B cell (primary cell): ENCODE results near the gene PACC1. TPM values are rescaled to one million over a fixed set of nuclear protein-coding genes. Genes with fewer than 3 reads are reported as not detected.

Experiments used
- ATAC-seq: fragments of 200-7000 bp; cut with Tn5 transposase; one replicate; pipeline ENCODE4 v1.10.0; 2021; ENCODE audit warnings: low read depth, mild to moderate bottlenecking, moderate number of reproducible peaks, moderate library complexity
- CTCF ChIA-PET: fragments of 350-600 bp; sonication (Branson Sonifier 250); formaldehyde crosslinking; loops from one replicate; lab custom pipeline; 2021; ENCODE audit warnings: antibody characterized with exemption, inconsistent platforms; lab: Charles Lee
- POLR2A ChIA-PET: fragments of 350-600 bp; sonication (Branson Sonifier 250); formaldehyde crosslinking; loops from one replicate; lab custom pipeline; 2021; ENCODE audit warnings: antibody characterized with exemption; lab: Charles Lee
- DNase-seq: peaks from one replicate; pipeline ENCODE4 v3.0.0; 2013
- H2AFZ ChIP-seq: 2 replicates; pipeline ENCODE4 v1.6.1; 2012; ENCODE audit warnings: mild to moderate bottlenecking, low read depth, low read length; ENCODE audit not compliant: insufficient read depth, poor library complexity, severe bottlenecking
- H3K27ac ChIP-seq, 2 donors: 1 replicate in 1 of 2; 2 replicates in 1 of 2; pipeline ENCODE4 v1.5.1; 2012 to 2013; ENCODE audit warnings: low read length in 2 of 2, mild to moderate bottlenecking in 2 of 2, moderate library complexity in 1 of 2
- H3K27me3 ChIP-seq, 4 experiments: fragments of 200-600 bp in 1 of 4; sonication (generic) in 1 of 4; replicated peaks in 1 of 4; 1 replicate in 2 of 4; 2 replicates in 2 of 4; pipeline versions ENCODE4 v1.6.1 to v1.7.0; 2013 to 2016; ENCODE audit warnings: low read length in 3 of 4, mild to moderate bottlenecking in 2 of 4, mixed read lengths in 1 of 4, moderate library complexity in 1 of 4; ENCODE audit not compliant: insufficient read depth in 4 of 4, control insufficient read depth in 3 of 4; ENCODE audit errors: control extremely low read depth in 1 of 4
- H3K36me3 ChIP-seq, 2 experiments: replicated peaks in 1 of 2; 1 replicate in 1 of 2; 2 replicates in 1 of 2; pipeline versions ENCODE4 v1.6.1 to v1.7.1; 2013; ENCODE audit warnings: low read length in 1 of 2; ENCODE audit not compliant: insufficient read depth in 2 of 2, control insufficient read depth in 1 of 2; ENCODE audit errors: control extremely low read depth in 1 of 2, extremely low read depth in 1 of 2
- H3K4me1 ChIP-seq, 2 donors: fragments of 200-600 bp in 1 of 2; sonication (generic) in 1 of 2; 1 replicate in 1 of 2; 2 replicates in 1 of 2; pipeline versions ENCODE4 v1.5.1 to v1.6.1; 2013 to 2017; ENCODE audit warnings: low read length in 2 of 2; ENCODE audit not compliant: control insufficient read depth in 2 of 2, insufficient read depth in 2 of 2
- H3K4me2 ChIP-seq: replicated peaks from 2 replicates; pipeline ENCODE3; 2012; ENCODE audit warnings: mild to moderate bottlenecking, low read depth, low read length; ENCODE audit not compliant: poor library complexity, severe bottlenecking
- H3K4me3 ChIP-seq, 5 experiments: fragments of 200-600 bp in 1 of 5; sonication (generic) in 1 of 5; 1 replicate in 3 of 5; 2 replicates in 2 of 5; pipeline versions ENCODE4 v1.5.1 to v1.7.0; 2011 to 2016; ENCODE audit warnings: low read length in 4 of 5, mild to moderate bottlenecking in 4 of 5, low read depth in 2 of 5, control low read depth in 1 of 5, moderate library complexity in 1 of 5; ENCODE audit not compliant: insufficient read depth in 1 of 5; ENCODE audit errors: control extremely low read depth in 1 of 5, extremely low read depth in 1 of 5
- H3K79me2 ChIP-seq: fragments of 200-600 bp; sonication (generic); one replicate; pipeline ENCODE4 v1.6.0; 2016; ENCODE audit warnings: low read length; ENCODE audit not compliant: control insufficient read depth, insufficient read depth
- H3K9ac ChIP-seq: fragments of 200-600 bp; sonication (generic); 2 replicates; pipeline ENCODE4 v1.6.1; 2017; ENCODE audit warnings: mild to moderate bottlenecking, low read length, moderate library complexity
- H3K9me3 ChIP-seq, 3 donors: one replicate each; pipeline versions ENCODE4 v1.6.1 to v1.7.1; 2013; ENCODE audit warnings: low read length in 2 of 3; ENCODE audit not compliant: control insufficient read depth in 2 of 3, insufficient read depth in 1 of 3; ENCODE audit errors: control extremely low read depth in 1 of 3
- H4K20me1 ChIP-seq: 2 replicates; pipeline ENCODE4 v1.6.0; 2012; ENCODE audit warnings: mild to moderate bottlenecking, low read length; ENCODE audit not compliant: insufficient read depth, control insufficient read depth, poor library complexity, severe bottlenecking
- H3K27ac Mint-ChIP-seq: one replicate; pipeline ENCODE4 v1.8.0; 2021; ENCODE audit warnings: mixed read lengths
- H3K27me3 Mint-ChIP-seq: one replicate; pipeline ENCODE4 v1.8.0; 2021; ENCODE audit warnings: mixed read lengths
- H3K4me1 Mint-ChIP-seq: one replicate; pipeline ENCODE4 v1.8.0; 2021; ENCODE audit warnings: mixed read lengths
- H3K4me3 Mint-ChIP-seq: one replicate; pipeline ENCODE4 v1.8.0; 2021; ENCODE audit warnings: mixed read lengths
- H3K9me3 Mint-ChIP-seq: one replicate; pipeline ENCODE4 v1.8.0; 2022; ENCODE audit warnings: mixed read lengths; ENCODE audit not compliant: insufficient read depth
- EZH2 ChIP-seq: IDR thresholded peaks from 2 replicates; pipeline ENCODE4 v1.6.1; 2012; ENCODE audit warnings: borderline replicate concordance, low read depth, mild to moderate bottlenecking, moderate library complexity, low read length; ENCODE audit not compliant: insufficient read depth, poor library complexity, severe bottlenecking
- WGBS: methylation state at CpG from one replicate; pipeline ENCODE4 v1.1.5; 2013; ENCODE audit warnings: missing lambda C conversion rate; ENCODE audit not compliant: insufficient coverage; 5-methylcytosine and 5-hydroxymethylcytosine counted together
- intact Hi-C: fragments of 100-400 bp; cut with micrococcal nuclease; formaldehyde crosslinking; loops from one replicate; pipeline ENCODE4 v1.10.0; 2022
- polyA plus RNA-seq: library from polyadenylated mRNA; depleted of rRNA; stranded (reverse); fragments of >200 nt; gene quantifications from 2 replicates; pipeline ENCODE4 v1.2.3, GENCODE V29; 2012
- total RNA-seq, 2 donors: library from RNA; stranded (reverse); fragments of 120-200 nt in 1 of 2; gene quantifications; 1 replicate in 1 of 2; 2 replicates in 1 of 2; pipeline versions ENCODE4 v1.2.3 to v1.2.4, GENCODE V29; 2013 to 2022
- TF ChIP-seq, protein P1 (sequence below): fragments of 200-600 bp; IDR thresholded peaks from one replicate; pipeline ENCODE4 v1.8.0; 2022; ENCODE audit warnings: antibody characterized with exemption, mild to moderate bottlenecking

The PACC1 gene
- total and polyA plus RNA-seq, 2 donors (not counting 1 experiment from before 2014, with no cell fraction given), result 15.9 to 18.3 TPM

DNA sequence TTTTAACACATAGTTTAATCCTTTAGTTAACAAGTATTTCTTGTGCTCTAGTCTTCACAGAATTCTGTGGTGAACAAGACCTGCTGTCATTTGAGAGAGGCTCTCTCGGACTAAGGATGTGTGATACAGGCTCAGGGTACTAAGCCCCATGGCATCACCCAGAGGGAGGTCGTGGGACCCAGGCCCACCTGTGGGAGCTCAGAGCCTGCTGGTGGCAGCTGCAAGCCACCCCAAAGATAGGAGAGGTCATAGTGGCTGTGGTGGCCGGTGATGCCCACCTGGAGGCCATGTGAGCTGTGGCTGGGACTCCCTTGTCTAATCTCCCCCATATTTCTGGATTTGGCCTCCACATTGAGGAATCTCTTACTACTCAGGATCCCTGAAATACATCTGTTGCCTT, 40.1 kb upstream of the PACC1 start:
- Histone ChIP-seq H3K27me3 (peaks cover 0 to 4% (median 0%) of the 10 kb centered on the region in 4 experiments), H3K9me3 (no peaks in the 10 kb centered on the region), H3K4me3 (no peak overlapping the region), H2AFZ (no peak overlapping the region), H3K79me2 (no peaks in the 10 kb centered on the region), H3K4me2 (no peak overlapping the region), H3K4me1 (peaks cover 0 to 6% of the 10 kb centered on the region in 2 donors), H3K27ac (no peak overlapping the region), H3K9ac (no peak overlapping the region), H3K36me3 (no peaks in the 10 kb centered on the region), H4K20me1 (no peaks in the 10 kb centered on the region)
- Mint-ChIP-seq H3K4me1 (no peaks in the 10 kb centered on the region), H3K27me3 (no peaks in the 10 kb centered on the region), H3K27ac (no peak overlapping the region), H3K4me3 (no peak overlapping the region), H3K9me3 (no peaks in the 10 kb centered on the region)
- POLR2A ChIA-PET, result interaction anchor here (0.7 kb wide), 1 partner anchor 29 kb away, joined by 7 read pairs; no protein-coding TSS in a partner anchor
- no peak for DNase-seq
- intact Hi-C loops, result no loop called here
- CTCF ChIA-PET, result interaction anchor here (0.6 to 8.2 kb wide), 31 partner anchors 10 to 777 kb away, joined by 3 to 364 read pairs (median 7); partner anchors contain the start of genes DTL and INTS7
- TF ChIP-seq, protein P1, sequence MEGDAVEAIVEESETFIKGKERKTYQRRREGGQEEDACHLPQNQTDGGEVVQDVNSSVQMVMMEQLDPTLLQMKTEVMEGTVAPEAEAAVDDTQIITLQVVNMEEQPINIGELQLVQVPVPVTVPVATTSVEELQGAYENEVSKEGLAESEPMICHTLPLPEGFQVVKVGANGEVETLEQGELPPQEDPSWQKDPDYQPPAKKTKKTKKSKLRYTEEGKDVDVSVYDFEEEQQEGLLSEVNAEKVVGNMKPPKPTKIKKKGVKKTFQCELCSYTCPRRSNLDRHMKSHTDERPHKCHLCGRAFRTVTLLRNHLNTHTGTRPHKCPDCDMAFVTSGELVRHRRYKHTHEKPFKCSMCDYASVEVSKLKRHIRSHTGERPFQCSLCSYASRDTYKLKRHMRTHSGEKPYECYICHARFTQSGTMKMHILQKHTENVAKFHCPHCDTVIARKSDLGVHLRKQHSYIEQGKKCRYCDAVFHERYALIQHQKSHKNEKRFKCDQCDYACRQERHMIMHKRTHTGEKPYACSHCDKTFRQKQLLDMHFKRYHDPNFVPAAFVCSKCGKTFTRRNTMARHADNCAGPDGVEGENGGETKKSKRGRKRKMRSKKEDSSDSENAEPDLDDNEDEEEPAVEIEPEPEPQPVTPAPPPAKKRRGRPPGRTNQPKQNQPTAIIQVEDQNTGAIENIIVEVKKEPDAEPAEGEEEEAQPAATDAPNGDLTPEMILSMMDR, result no peak
- no peak for TF ChIP-seq EZH2
- 73% methylated on average over 2 of the region's 3 CpGs for WGBS
- no peak for ATAC-seq

- Histone ChIP-seq H3K4me2 (no peak overlapping the region), H3K4me3 (no peak overlapping the region), H3K27me3 (peaks cover 0 to 4% (median 0%) of the 10 kb centered on the region in 4 experiments), H3K9ac (no peak overlapping the region), H2AFZ (no peak overlapping the region), H3K4me1 (peaks cover 0 to 6% of the 10 kb centered on the region in 2 donors), H3K27ac (no peak overlapping the region), H3K79me2 (no peaks in the 10 kb centered on the region), H3K9me3 (no peaks in the 10 kb centered on the region), H4K20me1 (no peaks in the 10 kb centered on the region), H3K36me3 (no peaks in the 10 kb centered on the region)
- ChIA-PET CTCF (interaction anchor here (1.0 to 8.2 kb wide), 9 partner anchors 11 to 773 kb away, joined by 3 to 364 read pairs (median 7); partner anchors contain the start of genes DTL and INTS7), POLR2A (interaction anchor here (0.6 to 0.9 kb wide), 2 partner anchors 413 to 418 kb away, joined by 3 read pairs; partner anchors contain the start of genes DTL and INTS7)
- DNase-seq (no peak), ATAC-seq (no peak)
- intact Hi-C loops, result no loop called here
- Mint-ChIP-seq H3K4me3 (no peak overlapping the region), H3K27me3 (no peaks in the 10 kb centered on the region), H3K4me1 (no peaks in the 10 kb centered on the region), H3K27ac (no peak overlapping the region), H3K9me3 (no peaks in the 10 kb centered on the region)
- WGBS, result 97% methylated on average over 12 of the region's 12 CpGs
- no peak for TF ChIP-seq EZH2
- TF ChIP-seq, protein P1, result no peak
These were observed 38.6 kb upstream of the PACC1 start for GRCh38 chr1:212453156-212453857.
